Endothelial cell of umbilical vein (primary cell): ENCODE results near the gene SMAD6. TPM values are rescaled to one million over a fixed set of nuclear protein-coding genes. Genes with fewer than 3 reads are reported as not detected.

Experiments used
- BruUV-seq: library from RNA; stranded (reverse); fragments of 400-500 nt; replicated peaks from 2 replicates; lab custom pipeline; 2021; lab: Mats Ljungman, UMichigan
- CTCF ChIA-PET: fragments of 300-600, 350-600 bp; sonication (Branson Sonifier 250); formaldehyde crosslinking; loops from one replicate; lab custom pipeline; 2021; ENCODE audit warnings: antibody characterized with exemption, inconsistent platforms; lab: Charles Lee
- POLR2A ChIA-PET: fragments of 300-600, 350-600 bp; sonication (Branson Sonifier 250); formaldehyde crosslinking; loops from one replicate; lab custom pipeline; 2021; ENCODE audit warnings: antibody characterized with exemption, inconsistent platforms; lab: Charles Lee
- DNase-seq: peaks from one replicate; pipeline ENCODE4 v3.0.0-alpha.2; 2011; ENCODE audit warnings: low read depth, low spot score
- FAIRE-seq: peaks from 2 replicates; lab custom pipeline; 2011; peaks lifted over from hg19 to GRCh38; lab: Jason Lieb, UNC
- H2AFZ ChIP-seq: 2 replicates; pipeline ENCODE4 v1.6.0; 2012; ENCODE audit warnings: low read depth, low read length, control low read depth, inconsistent platforms
- H3K27ac ChIP-seq: 2 replicates; pipeline ENCODE4 v1.5.1; 2011; ENCODE audit warnings: low read depth, mild to moderate bottlenecking, control low read depth, low read length, moderate library complexity; ENCODE audit not compliant: insufficient read depth
- H3K27me3 ChIP-seq, 2 experiments: 2 replicates each; pipeline versions ENCODE4 v1.6.0 to v1.6.1; 2011; ENCODE audit warnings: low read length in 2 of 2, mixed read lengths in 1 of 2; ENCODE audit not compliant: control insufficient read depth in 2 of 2, insufficient read depth in 2 of 2
- H3K36me3 ChIP-seq, 2 experiments: 2 replicates in 1 of 2; 3 replicates in 1 of 2; pipeline ENCODE4 v1.5.1; 2011; ENCODE audit warnings: low read length in 2 of 2, mild to moderate bottlenecking in 1 of 2, moderate library complexity in 1 of 2; ENCODE audit not compliant: control insufficient read depth in 2 of 2, insufficient read depth in 2 of 2; ENCODE audit errors: extremely low read depth in 1 of 2
- H3K4me1 ChIP-seq: 3 replicates; pipeline ENCODE4 v1.5.1; 2011; ENCODE audit warnings: mild to moderate bottlenecking, low read length; ENCODE audit not compliant: control insufficient read depth, insufficient read depth; ENCODE audit errors: extremely low read depth
- H3K4me2 ChIP-seq: 2 replicates; pipeline ENCODE4 v1.6.1; 2011; ENCODE audit warnings: low read length, control low read depth, mixed read lengths; ENCODE audit not compliant: insufficient read depth
- H3K4me3 ChIP-seq, 3 experiments: fragments of 200-600 bp in 1 of 3; sonication (generic), shearing (Covaris generic) in 1 of 3; replicated peaks in 1 of 3; 2 replicates each; pipeline ENCODE4 v1.5.1; 2011 to 2016; ENCODE audit warnings: control low read depth in 3 of 3, low read length in 3 of 3, mild to moderate bottlenecking in 2 of 3, inconsistent platforms in 1 of 3, low read depth in 1 of 3, moderate library complexity in 1 of 3; ENCODE audit not compliant: insufficient read depth in 1 of 3
- H3K79me2 ChIP-seq: 2 replicates; pipeline ENCODE4 v1.6.0; 2012; ENCODE audit warnings: low read length, inconsistent platforms; ENCODE audit not compliant: control insufficient read depth, insufficient read depth
- H3K9ac ChIP-seq: replicated peaks from 2 replicates; pipeline ENCODE3; 2011; ENCODE audit warnings: low read length, control low read depth; ENCODE audit not compliant: insufficient read depth; ENCODE audit errors: extremely low read depth
- H3K9me1 ChIP-seq: replicated peaks from 3 replicates; pipeline ENCODE4 v1.6.0; 2011; ENCODE audit warnings: mild to moderate bottlenecking, low read length; ENCODE audit not compliant: control insufficient read depth, insufficient read depth; ENCODE audit errors: extremely low read depth
- H3K9me3 ChIP-seq: replicated peaks from 2 replicates; pipeline ENCODE4 v1.5.1; 2012; ENCODE audit warnings: low read length, inconsistent platforms; ENCODE audit not compliant: control insufficient read depth, insufficient read depth
- H4K20me1 ChIP-seq: replicated peaks from 2 replicates; pipeline ENCODE3; 2011; ENCODE audit warnings: mild to moderate bottlenecking, low read length; ENCODE audit not compliant: control insufficient read depth, insufficient read depth; ENCODE audit errors: extremely low read depth
- CTCF ChIP-seq, 2 donors: IDR thresholded peaks; 1 replicate in 1 of 2; 2 replicates in 1 of 2; pipeline ENCODE4 v1.5.1; 2011; ENCODE audit warnings: low read length in 2 of 2, mild to moderate bottlenecking in 2 of 2, moderate library complexity in 2 of 2, control low read depth in 1 of 2, inconsistent platforms in 1 of 2, low read depth in 1 of 2; ENCODE audit not compliant: insufficient read depth in 1 of 2; ENCODE audit errors: extremely low read depth in 1 of 2
- EZH2 ChIP-seq: IDR thresholded peaks from 2 replicates; pipeline ENCODE4 v1.6.1; 2012; ENCODE audit warnings: borderline replicate concordance, low read depth, mild to moderate bottlenecking, moderate library complexity, low read length, inconsistent platforms; ENCODE audit not compliant: severe bottlenecking
- FOS ChIP-seq: IDR thresholded peaks from 2 replicates; pipeline ENCODE4 v1.6.1; 2011; ENCODE audit warnings: mild to moderate bottlenecking, low read length, moderate library complexity, borderline replicate concordance; ENCODE audit not compliant: insufficient read depth
- GATA2 ChIP-seq: IDR thresholded peaks from 2 replicates; pipeline ENCODE4 v1.7.0; 2011; ENCODE audit warnings: low read depth, mild to moderate bottlenecking, moderate library complexity, mixed read lengths, low read length; ENCODE audit not compliant: insufficient read length, insufficient read depth
- JUN ChIP-seq: IDR thresholded peaks from 2 replicates; pipeline ENCODE4 v1.6.1; 2011; ENCODE audit warnings: borderline replicate concordance, low read depth; ENCODE audit not compliant: insufficient read length, insufficient read depth
- MYC ChIP-seq: IDR thresholded peaks from one replicate; pipeline ENCODE4 v1.6.1; 2011; ENCODE audit warnings: mild to moderate bottlenecking, low read depth, low read length
- POLR2A ChIP-seq: IDR thresholded peaks from 2 replicates; pipeline ENCODE4 v1.6.1; 2012; ENCODE audit warnings: low read depth, mild to moderate bottlenecking, control low read depth, low read length
- POLR2AphosphoS5 ChIP-seq: IDR thresholded peaks from 2 replicates; pipeline ENCODE4 v1.6.1; 2012; ENCODE audit warnings: low read depth, mild to moderate bottlenecking, control low read depth, low read length, moderate library complexity; ENCODE audit not compliant: insufficient read depth
- dilution Hi-C: fragments of 300-500 bp; cut with MboI; formaldehyde crosslinking; loops from one replicate; pipeline ENCODE4 v1.15.0; 2019; ENCODE audit warnings: low sequenced_read_pairs; ENCODE audit not compliant: extremely low pct_ligation_motif_present
- intact Hi-C: fragments of 100-400 bp; cut with micrococcal nuclease; formaldehyde crosslinking; loops from one replicate; pipeline ENCODE4 v1.10.0; 2022
- polyA plus RNA-seq, 4 experiments: library from polyadenylated mRNA; depleted of rRNA in 3 of 4; stranded (reverse) in 3 of 4; unstranded in 1 of 4; fragments of >200 nt; gene quantifications; 2 replicates each; pipeline versions ENCODE4 v1.2.1 to v1.2.3, GENCODE V29; 2011 to 2012; ENCODE audit warnings: missing spikeins in 1 of 4
- total RNA-seq: library from RNA; stranded (reverse); gene quantifications from 2 replicates; pipeline ENCODE4 v1.2.3, GENCODE V29; 2021
- TF ChIP-seq, protein P1 (sequence below): IDR thresholded peaks from 2 replicates; pipeline ENCODE4 v1.6.1; 2011; ENCODE audit not compliant: insufficient read depth, insufficient read length

The SMAD6 gene
- total and polyA plus RNA-seq, 2 donors (not counting 3 experiments of a cell fraction or from before 2014, with no cell fraction given): 7.3 to 12.5 TPM

GRCh38 chr15:66764072-66764786 is 62.2 kb downstream of the SMAD6 start:
- CTCF ChIA-PET: interaction anchor here (1.3 to 1.8 kb wide), 2 partner anchors 11 to 62 kb away, joined by 6 read pairs; partner anchors contain the start of gene SMAD6
- Histone ChIP-seq H3K9ac (no peak overlapping the region), H3K4me3 (no peak overlapping the region), H2AFZ (no peak overlapping the region), H3K4me2 (no peak overlapping the region), H3K9me3 (no peaks in the 10 kb centered on the region), H3K79me2 (peaks cover 7% of the 10 kb centered on the region), H3K4me1 (peaks cover 70% of the 10 kb centered on the region), H3K27ac (peak overlapping the region; percentile 57), H3K27me3 (no peaks in the 10 kb centered on the region), H4K20me1 (no peaks in the 10 kb centered on the region), H3K9me1 (no peaks in the 10 kb centered on the region), H3K36me3 (no peaks in the 10 kb centered on the region)
- POLR2A ChIA-PET: no interaction called here
- TF ChIP-seq MYC: no peak
- no peak for TF ChIP-seq FOS
- no peak for TF ChIP-seq EZH2
- TF ChIP-seq GATA2: no peak
- TF ChIP-seq, protein P1, sequence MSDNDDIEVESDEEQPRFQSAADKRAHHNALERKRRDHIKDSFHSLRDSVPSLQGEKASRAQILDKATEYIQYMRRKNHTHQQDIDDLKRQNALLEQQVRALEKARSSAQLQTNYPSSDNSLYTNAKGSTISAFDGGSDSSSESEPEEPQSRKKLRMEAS: no peak
- no peak for TF ChIP-seq POLR2A
- no peak for TF ChIP-seq JUN
- TF ChIP-seq CTCF (IDR thresholded peaks at IDR 0.05; ENCODE audit: extremely low read depth in 1 of 2, insufficient read depth in 1 of 2, low read depth in 1 of 2, low read length in 2 of 2): no peak
- TF ChIP-seq POLR2AphosphoS5: no peak
- DNase-seq (no peak), FAIRE-seq (peak; percentile 77)
- dilution Hi-C loops: no loop called here
- BruUV-seq: no TSS peak
- intact Hi-C loops: no loop called here
